Gastrocnemius medialis (tissue), 4 donors: ENCODE results near the gene C16orf54. TPM values are rescaled to one million over a fixed set of nuclear protein-coding genes. Genes with fewer than 3 reads are reported as not detected.

Experiments used
- ATAC-seq, 2 donors: fragments of 150-250 bp; one replicate each; pipeline ENCODE4 v1.9.1; 2016
- DNase-seq, 2 donors: peaks; one replicate each; pipeline ENCODE4 v3.0.0-alpha.2; 2019
- H3K27ac ChIP-seq, 4 donors: fragments of 200-600 bp; sonication (generic); 1 replicate in 1 of 4; 2 replicates in 3 of 4; pipeline ENCODE4 v1.5.1; 2016 to 2018; ENCODE audit warnings: mild to moderate bottlenecking in 2 of 4, moderate library complexity in 1 of 4
- H3K27me3 ChIP-seq, 3 donors: fragments of 200-600 bp; sonication (generic) in 2 of 3; 1 replicate in 1 of 3; 2 replicates in 2 of 3; pipeline versions ENCODE4 v1.5.1 to v1.6.0; 2016 to 2019; ENCODE audit warnings: mild to moderate bottlenecking in 1 of 3, moderate library complexity in 1 of 3
- H3K36me3 ChIP-seq, 2 donors: fragments of 200-600 bp; sonication (generic) in 1 of 2; one replicate each; pipeline ENCODE4 v1.5.1; 2017 to 2018
- H3K4me1 ChIP-seq, 2 donors: fragments of 200-600 bp; sonication (generic) in 1 of 2; one replicate each; pipeline ENCODE4 v1.5.1; 2016 to 2017; ENCODE audit warnings: mild to moderate bottlenecking in 2 of 2
- H3K4me3 ChIP-seq, 4 donors: fragments of 200-600 bp; sonication (generic) in 3 of 4; 1 replicate in 1 of 4; 2 replicates in 3 of 4; pipeline ENCODE4 v1.5.1; 2016 to 2019; ENCODE audit warnings: mild to moderate bottlenecking in 2 of 4
- H3K9me3 ChIP-seq, 3 donors: fragments of 200-600 bp; sonication (generic) in 2 of 3; 1 replicate in 1 of 3; 2 replicates in 2 of 3; pipeline ENCODE4 v1.5.1; 2016 to 2019
- CTCF ChIP-seq, 5 experiments: fragments of 450-650 bp in 3 of 5; fragments of 200-600 bp in 2 of 5; sonication (generic) in 2 of 5; IDR thresholded peaks in 4 of 5; conservative IDR thresholded peaks in 1 of 5; 1 replicate in 4 of 5; 2 replicates in 1 of 5; pipeline ENCODE4 v1.5.1; 2016 to 2019; ENCODE audit warnings: antibody characterized with exemption in 5 of 5, mild to moderate bottlenecking in 3 of 5, moderate library complexity in 3 of 5
- POLR2A ChIP-seq, 2 donors: fragments of 450-650 bp; IDR thresholded peaks; one replicate each; pipeline ENCODE4 v1.6.1; 2017; ENCODE audit warnings: antibody characterized with exemption in 2 of 2, mild to moderate bottlenecking in 2 of 2, moderate library complexity in 2 of 2
- in situ Hi-C, 4 donors: fragments of 200-750 bp; cut with MboI; loops; one replicate each; pipeline versions ENCODE4 v1.15.0 to v1.8.0; 2017; ENCODE audit warnings: low sequenced_read_pairs in 4 of 4
- intact Hi-C: fragments of 100-400 bp; cut with DNase I; formaldehyde crosslinking; loops from one replicate; pipeline ENCODE4 v1.15.1; 2023; ENCODE audit warnings: low total_unique reads
- total RNA-seq, 4 donors: library from RNA; depleted of rRNA; stranded (reverse); fragments of >200 nt; gene quantifications; one replicate each; pipeline versions ENCODE4 v1.1.0 to v1.2.3, GENCODE V29; 2016

Gene C16orf54
- total RNA-seq, 4 donors from 2014 or later: 0.26 to 0.31 TPM; not detected in 2

GRCh38 chr16:29720703-29721102, 25.1 kb downstream of the C16orf54 start:
- no peaks in the 10 kb centered on the region for H3K4me1 ChIP-seq
- H3K4me3 ChIP-seq: no peak overlapping the region
- TF ChIP-seq CTCF (IDR thresholded peaks at IDR 0.05 in 4 of 5, conservative IDR thresholded peaks at IDR 0.05 in 1 of 5) (no peak), POLR2A (IDR thresholded peaks at IDR 0.05) (no peak)
- in situ Hi-C loops (no loop called here), intact Hi-C loops (no loop called here)
- no peaks in the 10 kb centered on the region for H3K27me3 ChIP-seq
- ATAC-seq: no peak
- DNase-seq: no peak
- no peaks in the 10 kb centered on the region for H3K9me3 ChIP-seq
- no peaks in the 10 kb centered on the region for H3K36me3 ChIP-seq
- H3K27ac ChIP-seq: no peak overlapping the region

GRCh38 chr16:29719063-29719462, 26.7 kb downstream of the C16orf54 start:
- no peaks in the 10 kb centered on the region for H3K4me1 ChIP-seq
- H3K36me3 ChIP-seq: no peaks in the 10 kb centered on the region
- ATAC-seq (no peak), DNase-seq (no peak)
- no peak for TF ChIP-seq POLR2A (IDR thresholded peaks at IDR 0.05)
- TF ChIP-seq CTCF (IDR thresholded peaks at IDR 0.05 in 4 of 5, conservative IDR thresholded peaks at IDR 0.05 in 1 of 5): no peak
- in situ Hi-C loops (loop anchor here in 1 of 4 donors (10.0 kb wide), 1 partner anchor 66 kb away; no protein-coding TSS in a partner anchor), intact Hi-C loops (no loop called here)
- no peaks in the 10 kb centered on the region for H3K9me3 ChIP-seq
- no peak overlapping the region for H3K4me3 ChIP-seq
- no peak overlapping the region for H3K27ac ChIP-seq
- H3K27me3 ChIP-seq: no peaks in the 10 kb centered on the region

GRCh38 chr16:29717113-29717512, 28.7 kb downstream of the C16orf54 start:
- no peaks in the 10 kb centered on the region for H3K4me1 ChIP-seq
- H3K27me3 ChIP-seq: no peaks in the 10 kb centered on the region
- intact Hi-C loops (no loop called here), in situ Hi-C loops (loop anchor here in 1 of 4 donors (10.0 kb wide), 1 partner anchor 68 kb away; no protein-coding TSS in a partner anchor)
- no peaks in the 10 kb centered on the region for H3K36me3 ChIP-seq
- ATAC-seq (no peak), DNase-seq (no peak)
- H3K9me3 ChIP-seq: no peaks in the 10 kb centered on the region
- no peak overlapping the region for H3K4me3 ChIP-seq
- TF ChIP-seq CTCF (IDR thresholded peaks at IDR 0.05 in 4 of 5, conservative IDR thresholded peaks at IDR 0.05 in 1 of 5): no peak
- TF ChIP-seq POLR2A (IDR thresholded peaks at IDR 0.05): no peak
- H3K27ac ChIP-seq: no peak overlapping the region

- Histone ChIP-seq H3K4me3 (no peak overlapping the region), H3K4me1 (peaks cover 0 to 3% of the 10 kb centered on the region in 2 donors), H3K27me3 (no peaks in the 10 kb centered on the region), H3K9me3 (no peaks in the 10 kb centered on the region), H3K27ac (no peak overlapping the region), H3K36me3 (no peaks in the 10 kb centered on the region)
- in situ Hi-C loops (loop anchor here in 1 of 4 donors (10.0 kb wide), 1 partner anchor 70 kb away; no protein-coding TSS in a partner anchor), intact Hi-C loops (no loop called here)
- DNase-seq (no peak), ATAC-seq (no peak)
- TF ChIP-seq POLR2A (IDR thresholded peaks at IDR 0.05) (no peak), CTCF (IDR thresholded peaks at IDR 0.05 in 4 of 5, conservative IDR thresholded peaks at IDR 0.05 in 1 of 5) (no peak)
Measured at GRCh38 chr16:29714972-29715371, 30.8 kb downstream of the C16orf54 start.

GRCh38 chr16:29714396-29714795, 31.4 kb downstream of the C16orf54 start:
- Histone ChIP-seq H3K36me3 (no peaks in the 10 kb centered on the region), H3K9me3 (no peaks in the 10 kb centered on the region), H3K4me3 (no peak overlapping the region), H3K27me3 (no peaks in the 10 kb centered on the region), H3K4me1 (peaks cover 0 to 3% of the 10 kb centered on the region in 2 donors), H3K27ac (no peak overlapping the region)
- ATAC-seq (no peak), DNase-seq (no peak)
- intact Hi-C loops: no loop called here
- in situ Hi-C loops: loop anchor here in 1 of 4 donors (10.0 kb wide), 1 partner anchor 70 kb away; no protein-coding TSS in a partner anchor
- TF ChIP-seq CTCF (IDR thresholded peaks at IDR 0.05 in 4 of 5, conservative IDR thresholded peaks at IDR 0.05 in 1 of 5) (no peak), POLR2A (IDR thresholded peaks at IDR 0.05) (no peak)
